HG03060 (cell line): ENCODE results near the gene BUD31.
"Not testable (repeated sequence)": the region's sequence is repeated elsewhere in the genome, so short reads cannot be mapped to it uniquely, and the experiment has no call there.

ENCODE experiments used
- ATAC-seq: cut with Tn5 transposase; IDR thresholded peaks from one replicate; pipeline ENCODE4 v1.9.1; 2021; ENCODE audit warnings: low read depth, moderate number of reproducible peaks; ENCODE audit not compliant: unreplicated experiment

Gene BUD31

DNA sequence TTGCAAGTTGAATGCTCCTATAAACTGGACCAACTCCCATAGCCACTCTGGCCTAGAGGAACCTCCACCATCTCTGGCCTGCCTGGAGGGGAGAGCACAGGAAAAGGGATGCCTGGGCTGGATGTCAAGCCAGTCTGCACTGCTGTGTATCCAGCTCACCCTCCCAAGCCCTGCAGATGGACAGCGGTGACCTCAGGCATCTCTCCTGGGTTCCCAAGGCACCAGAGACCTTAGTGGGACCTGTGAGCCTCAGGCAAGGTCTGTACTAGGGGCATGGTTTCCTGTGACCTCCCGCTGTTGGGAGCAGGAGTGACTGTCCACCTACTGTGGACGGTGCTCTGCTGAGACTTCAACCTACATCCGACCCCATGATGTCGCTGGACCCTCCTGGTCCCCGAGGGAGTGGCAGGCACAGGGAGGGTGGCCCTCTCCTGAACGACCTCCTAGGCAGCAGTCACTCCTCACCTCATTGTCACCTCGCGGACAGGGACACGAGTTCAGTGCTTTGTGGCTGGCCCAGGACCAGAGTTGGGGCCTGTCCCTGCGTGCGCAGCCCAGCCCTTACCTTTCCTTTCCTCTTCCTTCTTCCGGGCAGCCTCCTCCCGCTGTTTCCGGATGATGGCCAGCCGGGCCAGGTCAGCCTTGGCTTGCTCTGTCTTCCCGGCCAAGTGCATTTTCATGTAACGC lies 11.3 kb upstream of the BUD31 start:
- no peak for ATAC-seq

GRCh38 chr7:99398891-99399445 lies 9.8 kb upstream of the BUD31 start:
- ATAC-seq, result no peak

DNA sequence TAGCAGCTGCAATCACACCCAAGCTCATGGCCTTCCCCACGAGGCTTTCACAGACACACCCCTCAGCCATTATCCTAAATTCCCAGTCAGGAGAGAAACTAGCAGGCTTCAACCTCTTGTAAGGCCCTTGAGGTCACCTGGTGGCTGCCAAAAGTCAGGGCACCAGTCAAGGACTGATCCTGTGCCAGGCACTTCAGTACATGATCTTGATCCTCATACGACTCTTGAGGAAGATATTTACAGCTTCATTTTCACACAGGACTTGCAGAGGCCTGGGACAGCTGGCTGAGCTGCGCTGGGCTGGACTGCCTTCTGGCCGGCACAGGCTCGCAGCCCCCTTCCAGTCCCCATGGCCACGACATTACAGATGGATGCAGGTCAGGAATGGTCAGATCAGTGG lies 9.2 kb upstream of the BUD31 start:
- ATAC-seq, result no peak

DNA sequence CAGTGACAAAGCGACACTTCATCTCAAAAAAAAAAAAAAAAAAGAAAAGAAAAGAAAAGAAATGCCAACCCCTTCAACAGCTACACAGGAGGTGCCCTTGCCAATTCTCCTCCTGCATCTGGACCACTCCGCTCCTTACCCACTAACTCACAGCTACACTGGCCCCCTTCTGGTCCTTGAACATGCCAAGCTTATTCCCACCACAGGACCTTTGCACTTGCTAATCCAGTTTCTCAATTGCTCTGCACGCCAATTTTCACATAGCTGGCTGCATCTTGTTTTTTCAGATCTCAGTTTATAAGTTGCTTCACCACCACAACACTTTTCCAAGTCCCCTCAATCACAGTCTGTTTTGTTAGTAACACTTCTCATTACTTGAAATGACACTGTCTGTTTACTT lies 5.9 kb upstream of the BUD31 start:
- no peak for ATAC-seq

GRCh38 chr7:99403764-99404163 lies 5.0 kb upstream of the BUD31 start:
- no peak for ATAC-seq

DNA sequence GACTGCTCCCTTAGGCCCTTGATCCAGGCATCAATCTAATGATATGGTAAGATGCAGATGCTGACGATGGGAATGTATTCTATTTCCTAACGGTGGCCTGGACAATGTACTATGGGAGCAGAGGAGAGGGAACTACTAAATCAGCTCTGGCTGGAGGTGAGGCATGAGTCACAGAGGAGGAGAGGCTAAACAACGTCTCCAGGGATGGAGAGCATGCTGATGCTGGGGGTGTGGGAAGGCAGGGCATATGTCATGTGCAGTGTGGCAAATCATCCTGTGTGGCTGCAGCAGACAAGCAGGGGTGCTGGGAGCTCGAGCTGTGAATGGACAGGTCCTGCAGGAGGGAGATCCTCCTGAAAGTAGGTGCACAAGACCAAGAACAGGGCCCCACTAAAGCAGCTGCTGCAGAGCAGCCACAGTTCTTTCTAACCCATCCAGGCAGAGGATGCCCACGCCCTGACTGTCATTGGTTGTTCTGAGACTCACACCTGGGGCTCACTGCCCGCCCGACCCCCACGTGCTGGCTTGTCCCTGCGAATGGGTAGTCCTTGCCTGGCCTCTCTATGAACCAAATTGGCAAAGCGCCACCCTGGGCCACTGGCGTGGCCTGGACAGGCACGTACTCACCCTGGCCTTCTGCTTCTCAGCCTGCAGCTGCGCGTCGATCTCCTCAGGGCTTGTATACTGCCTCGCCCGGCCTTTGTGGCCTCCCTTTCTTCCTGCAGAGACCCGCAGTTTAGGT lies 4.4 kb upstream of the BUD31 start:
- ATAC-seq, result no peak

DNA sequence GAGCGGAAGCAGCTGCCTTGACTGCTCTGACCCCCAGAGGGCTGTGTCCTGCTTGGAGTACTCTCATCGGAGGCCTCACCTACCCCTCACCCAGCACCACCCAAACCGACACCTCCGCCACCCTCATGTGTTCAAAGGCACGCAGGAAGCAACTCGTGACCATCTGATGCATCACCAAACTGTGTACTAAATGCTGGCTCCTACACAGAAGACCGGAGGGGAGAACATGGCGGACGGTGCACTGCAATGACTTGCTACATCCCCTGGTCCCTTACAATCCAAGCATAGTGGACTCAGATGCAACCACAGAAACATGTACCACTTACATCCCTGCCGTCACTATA lies 3.8 kb upstream of the BUD31 start:
- ATAC-seq, result no peak

GRCh38 chr7:99406557-99406956 lies 2.2 kb upstream of the BUD31 start:
- ATAC-seq, result no peak

GRCh38 chr7:99407872-99408378 lies 844 bp upstream of the BUD31 start:
- ATAC-seq, result no peak

DNA sequence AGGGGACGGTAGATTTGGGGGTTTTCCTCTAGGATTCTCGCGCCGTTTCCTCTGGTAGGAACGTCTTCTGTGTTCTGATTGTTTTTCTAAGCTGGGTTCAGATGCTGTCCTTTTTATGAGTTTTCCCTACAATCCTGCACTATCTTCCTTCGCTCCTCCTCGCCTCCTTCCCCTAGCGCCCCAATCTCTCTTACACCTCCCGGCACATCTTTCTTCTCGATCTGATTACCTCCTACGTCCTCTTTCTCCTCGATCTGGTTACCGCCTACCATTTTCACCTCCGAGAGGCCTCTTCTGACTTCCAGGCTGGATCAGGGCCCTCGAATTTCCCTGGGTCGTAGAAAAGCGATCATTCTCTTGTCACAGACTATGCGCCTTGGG lies 413 bp downstream of the BUD31 start:
- no peak for ATAC-seq

DNA sequence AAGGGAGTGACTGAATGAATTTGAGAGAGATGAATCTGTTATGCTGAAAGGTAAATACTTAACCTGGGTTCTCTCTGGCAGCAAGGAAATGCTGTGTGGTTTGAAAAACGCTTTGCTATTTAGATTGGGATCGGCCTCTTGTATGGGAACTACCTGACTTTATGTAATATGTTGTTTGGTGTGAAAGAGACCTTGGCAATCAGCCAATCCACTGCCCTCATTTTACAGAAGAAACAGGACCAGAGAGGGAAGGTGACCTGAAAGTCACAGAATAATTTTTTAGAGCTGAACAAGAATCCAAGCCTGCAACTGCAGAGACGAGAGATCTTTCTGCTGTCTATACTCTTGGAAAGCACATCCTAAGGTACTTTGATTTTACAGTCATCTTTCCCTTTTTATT lies 1.0 kb downstream of the BUD31 start:
- ATAC-seq, result no peak

DNA sequence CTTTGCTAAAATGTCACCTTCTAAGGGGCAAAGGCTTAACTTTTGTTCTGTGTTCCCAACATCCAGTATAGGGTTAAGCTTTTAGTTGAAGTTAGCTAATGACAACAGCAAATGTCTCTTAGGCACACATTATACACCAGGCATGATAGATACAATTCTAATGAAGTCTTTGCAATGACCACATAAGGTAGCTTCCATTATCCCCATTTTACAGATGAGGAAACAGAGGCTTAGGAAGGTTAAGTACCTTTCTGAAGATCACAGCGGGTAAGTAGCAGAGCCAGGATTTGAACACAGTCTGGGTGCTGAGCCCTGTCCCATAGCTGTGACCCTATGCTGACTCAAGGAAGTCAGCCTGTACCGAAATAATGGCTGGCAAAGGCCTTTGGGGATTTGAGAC lies 1.9 kb downstream of the BUD31 start:
- ATAC-seq, result no peak

GRCh38 chr7:99415513-99416127 lies 6.9 kb downstream of the BUD31 start:
- not testable (repeated sequence) for ATAC-seq

DNA sequence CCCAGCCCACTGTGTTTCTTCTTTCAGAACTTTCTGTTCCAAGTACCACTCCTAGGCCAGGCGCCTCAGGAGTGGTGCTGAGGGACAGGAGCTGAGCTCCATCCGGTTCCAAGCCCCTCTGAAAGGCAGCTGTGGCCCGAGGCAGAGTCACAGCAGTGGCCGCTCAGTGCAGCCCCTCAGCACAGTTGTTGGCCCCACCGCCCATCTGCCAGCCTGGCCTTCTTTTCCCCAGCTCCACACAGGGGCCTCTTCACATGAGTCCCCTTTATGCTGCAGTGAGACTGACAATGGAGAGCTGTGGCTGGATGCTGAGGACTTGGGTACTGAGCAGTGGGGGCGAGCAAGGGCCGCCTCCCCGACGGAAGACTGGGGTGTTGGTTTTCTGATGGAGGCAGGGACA lies 9.5 kb downstream of the BUD31 start:
- no peak for ATAC-seq

DNA sequence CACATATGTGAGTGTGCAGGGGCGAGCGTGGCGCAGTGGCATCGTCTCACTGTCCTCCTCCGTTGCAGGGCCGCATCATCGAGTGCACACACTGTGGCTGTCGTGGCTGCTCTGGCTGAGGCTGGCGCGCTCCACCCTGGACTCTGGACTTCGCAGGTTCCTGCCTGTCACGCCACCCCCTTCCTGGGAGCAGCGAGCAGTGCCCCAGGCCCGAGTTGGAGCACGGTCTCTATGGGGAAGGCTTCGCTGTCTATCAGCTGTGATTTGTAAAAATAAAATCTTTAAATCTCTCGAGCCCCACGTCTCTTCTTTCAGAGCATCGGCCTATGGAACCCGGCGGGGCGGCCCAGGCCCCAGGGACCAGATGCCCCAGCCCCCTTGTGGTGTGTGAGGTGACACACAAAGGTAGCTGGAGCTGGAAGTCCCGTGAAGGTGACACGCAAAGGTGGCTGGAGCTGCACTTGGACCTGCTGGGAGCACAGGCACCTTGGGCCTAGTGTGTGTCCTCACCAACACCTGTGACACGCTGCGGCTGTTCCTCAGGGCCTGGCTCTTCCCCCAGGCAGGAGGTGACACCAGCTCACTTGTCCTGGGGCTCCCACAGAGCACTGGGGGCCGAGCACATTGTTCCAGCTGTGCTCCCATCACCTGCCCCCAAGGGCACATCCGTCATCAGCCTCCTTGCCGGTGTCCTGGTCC lies 10.7 kb downstream of the BUD31 start:
- no peak for ATAC-seq

- ATAC-seq, result no peak
Measured at GRCh38 chr7:99420213-99420612, 11.4 kb downstream of the BUD31 start.

GRCh38 chr7:99420986-99421385 lies 12.2 kb downstream of the BUD31 start:
- ATAC-seq, result no peak

DNA sequence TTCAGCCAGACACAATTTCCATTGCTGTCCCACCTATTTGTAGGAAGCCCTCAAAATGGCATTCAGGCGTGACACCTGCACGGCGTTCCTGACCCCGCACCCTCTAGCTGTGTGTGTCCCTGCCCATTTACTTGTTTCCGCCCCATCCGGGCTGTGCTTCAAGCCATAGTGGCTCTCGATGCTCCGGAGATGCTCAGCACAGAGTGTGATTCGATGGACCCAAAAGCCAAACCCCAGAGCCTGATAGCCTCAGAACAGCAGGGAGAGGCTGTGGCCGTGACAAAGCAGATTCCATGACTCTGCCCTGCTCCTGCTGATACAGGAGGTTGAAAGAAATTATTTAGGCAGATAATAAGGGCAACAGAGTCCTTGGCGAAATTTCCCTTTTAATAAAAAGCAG lies 13.4 kb downstream of the BUD31 start:
- no peak for ATAC-seq

GRCh38 chr7:99422625-99423024 lies 13.9 kb downstream of the BUD31 start:
- no peak for ATAC-seq

DNA sequence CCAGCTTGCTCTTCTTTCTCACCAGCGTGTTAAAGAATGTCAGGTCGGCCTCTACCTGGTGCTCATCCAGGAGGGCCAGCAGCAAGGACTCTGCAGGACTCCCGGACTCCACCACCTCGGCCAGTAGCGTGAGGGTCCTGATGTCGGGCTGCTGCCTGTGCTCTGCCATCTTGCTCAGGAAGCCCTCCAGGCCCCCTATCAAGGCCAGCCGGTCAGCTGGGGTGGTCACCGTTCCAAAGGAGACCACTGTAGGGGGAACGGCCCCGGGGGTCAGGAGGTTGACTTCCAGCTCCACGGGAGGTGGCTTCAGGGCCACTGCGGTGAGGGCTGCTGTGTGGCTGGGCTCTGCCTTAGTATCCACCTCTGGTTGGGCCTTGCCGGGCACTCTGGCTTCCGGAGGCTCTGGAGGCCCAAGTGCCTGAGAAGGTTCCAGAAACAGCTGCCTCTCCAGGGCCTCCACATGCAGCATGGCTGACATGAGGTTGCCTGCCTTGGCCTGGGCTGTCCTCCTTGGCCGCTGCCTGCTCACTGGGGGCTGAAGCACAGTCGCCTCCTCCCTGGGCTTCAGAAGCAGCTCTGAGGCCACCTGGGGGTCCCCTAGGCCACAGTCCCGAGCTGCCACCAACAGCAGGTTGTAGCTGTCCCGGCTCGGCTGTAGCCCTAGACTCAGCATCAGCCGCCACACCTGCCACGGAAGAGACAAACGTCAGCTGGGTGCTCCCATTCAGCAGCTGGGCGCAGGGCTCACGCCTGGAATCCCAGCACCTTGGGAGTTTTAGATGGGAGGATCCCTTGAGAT lies 16.4 kb downstream of the BUD31 start:
- no peak for ATAC-seq
